HG03571 (cell line): ENCODE data around the gene CBARP.
"Not testable (repeated sequence)": the region's sequence is repeated elsewhere in the genome, so short reads cannot be mapped to it uniquely, and the experiment has no call there.

Experiments
- ATAC-seq: cut with Tn5 transposase; IDR thresholded peaks from one replicate; pipeline ENCODE4 v1.9.1; 2021; ENCODE audit not compliant: unreplicated experiment

Gene CBARP

GRCh38 chr19:1252821-1253513, 15.2 kb upstream of the CBARP start:
- ATAC-seq: no peak

DNA sequence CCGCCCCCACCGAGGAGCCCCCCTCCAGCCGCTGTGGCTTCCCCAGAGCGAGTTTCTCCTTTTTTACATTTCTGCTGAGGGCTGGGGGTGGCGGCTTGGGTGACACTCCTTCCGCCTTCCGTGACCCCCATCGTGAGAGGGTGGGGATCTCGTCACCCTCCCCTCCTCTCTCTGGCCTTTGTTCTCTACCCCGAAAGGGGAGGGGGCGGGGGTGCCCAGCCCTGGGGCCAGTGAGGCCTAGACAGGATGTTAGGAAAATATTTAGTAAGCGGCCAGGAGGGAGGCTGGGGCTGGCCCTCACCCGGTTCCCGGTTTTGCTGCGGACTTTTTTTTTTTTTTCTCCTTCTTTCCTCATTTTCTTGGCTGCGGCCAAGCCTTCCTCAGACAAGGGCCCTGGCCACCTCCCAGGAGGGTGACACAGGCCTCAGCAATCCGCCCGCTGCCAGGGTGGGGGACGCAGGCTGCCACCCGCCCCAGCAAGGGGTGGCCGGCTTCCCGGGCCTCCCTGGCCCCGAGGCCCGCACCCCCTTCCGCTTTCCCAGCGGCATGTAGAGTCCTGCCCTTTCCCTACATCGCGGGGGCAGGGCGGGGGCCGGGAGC, 14.5 kb upstream of the CBARP start:
- ATAC-seq: no peak

DNA sequence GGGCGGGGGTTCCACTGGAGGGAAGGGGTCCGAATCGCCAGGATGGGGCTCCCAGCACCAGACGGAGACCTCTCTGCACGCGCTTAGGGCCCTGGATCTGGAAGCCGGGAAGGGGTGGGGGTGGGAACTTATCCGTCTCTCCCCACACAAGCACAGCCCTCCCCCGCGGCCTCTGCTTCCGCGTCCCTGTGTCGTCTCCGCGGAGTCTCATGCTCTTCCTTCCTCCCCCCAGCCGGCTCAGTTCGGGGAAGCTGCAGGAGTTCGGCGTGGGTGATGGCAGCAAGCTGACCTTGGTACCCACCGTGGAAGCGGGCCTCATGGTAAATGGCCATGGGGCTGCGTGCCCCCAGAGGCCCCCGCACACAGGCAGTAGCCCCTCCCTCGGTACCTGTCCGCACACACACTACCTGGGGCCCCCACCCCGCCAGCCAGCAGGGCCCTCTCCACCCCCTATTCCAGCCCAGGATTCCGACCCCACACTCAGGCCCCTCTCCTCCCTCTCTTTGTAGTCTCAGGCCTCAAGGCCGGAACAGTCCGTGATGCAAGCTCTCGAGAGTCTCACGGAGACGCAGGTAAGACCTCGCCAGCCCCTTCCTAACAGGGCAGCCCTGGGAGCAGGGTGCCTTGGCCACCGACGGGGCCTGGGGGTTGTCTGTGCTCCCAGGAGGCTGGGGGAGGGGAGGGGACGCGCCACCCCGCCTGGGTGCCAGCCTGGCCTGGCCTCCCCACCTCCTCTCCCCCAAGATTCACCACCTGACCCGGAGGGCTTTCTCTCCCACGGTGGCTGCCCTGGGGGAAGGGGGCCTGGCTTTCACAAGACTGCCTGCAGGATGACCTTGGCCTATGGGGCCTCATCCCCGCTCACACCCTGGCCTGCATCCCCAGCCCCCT, 13.8 kb upstream of the CBARP start:
- ATAC-seq: no peak

DNA sequence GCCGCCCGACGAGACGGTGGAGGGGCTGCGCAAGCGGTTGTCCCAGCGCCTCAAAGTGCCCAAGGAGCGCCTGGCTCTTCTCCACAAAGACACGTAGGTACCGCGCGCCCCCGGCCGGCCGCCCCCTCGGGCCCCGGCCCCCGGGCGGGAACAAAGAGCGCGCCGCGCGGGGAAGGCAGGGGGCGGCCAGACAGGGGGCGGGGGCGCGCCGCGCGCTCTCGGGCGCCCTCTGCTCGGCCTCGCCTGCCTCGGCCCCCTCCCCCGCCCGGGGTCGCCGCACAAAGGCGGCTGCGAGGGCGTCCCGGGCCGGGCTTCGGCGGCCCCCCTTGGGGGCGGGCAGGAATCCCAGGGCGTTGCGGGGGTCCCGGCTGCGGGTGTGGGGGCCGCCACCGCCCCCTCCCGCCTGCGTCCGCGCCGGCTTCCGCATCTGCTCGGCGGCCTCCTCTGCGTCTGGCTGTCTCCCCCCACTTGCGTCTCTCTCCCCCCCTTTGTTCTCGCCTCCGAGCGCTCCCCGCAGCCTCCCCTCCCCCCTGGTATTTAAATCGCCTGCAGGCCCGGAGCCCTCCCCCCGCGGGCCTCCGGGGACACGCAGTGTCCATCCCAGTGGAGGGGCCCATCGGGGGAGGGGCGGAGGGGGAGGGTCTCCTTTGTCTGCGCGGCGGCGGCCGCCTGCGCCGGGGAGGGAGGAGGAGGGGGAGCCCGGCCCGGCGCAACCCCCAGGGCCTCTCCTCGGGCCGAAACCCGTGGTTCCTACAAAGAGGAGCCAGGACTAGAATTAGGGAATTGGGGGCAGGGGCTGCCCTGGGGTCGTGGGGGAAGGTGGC, 12.8 kb upstream of the CBARP start:
- ATAC-seq: no peak

GRCh38 chr19:1249990-1250436, 12.2 kb upstream of the CBARP start:
- no peak for ATAC-seq

- peak; percentile 43 for ATAC-seq
These were observed 11.6 kb upstream of the CBARP start for GRCh38 chr19:1249298-1249989.

DNA sequence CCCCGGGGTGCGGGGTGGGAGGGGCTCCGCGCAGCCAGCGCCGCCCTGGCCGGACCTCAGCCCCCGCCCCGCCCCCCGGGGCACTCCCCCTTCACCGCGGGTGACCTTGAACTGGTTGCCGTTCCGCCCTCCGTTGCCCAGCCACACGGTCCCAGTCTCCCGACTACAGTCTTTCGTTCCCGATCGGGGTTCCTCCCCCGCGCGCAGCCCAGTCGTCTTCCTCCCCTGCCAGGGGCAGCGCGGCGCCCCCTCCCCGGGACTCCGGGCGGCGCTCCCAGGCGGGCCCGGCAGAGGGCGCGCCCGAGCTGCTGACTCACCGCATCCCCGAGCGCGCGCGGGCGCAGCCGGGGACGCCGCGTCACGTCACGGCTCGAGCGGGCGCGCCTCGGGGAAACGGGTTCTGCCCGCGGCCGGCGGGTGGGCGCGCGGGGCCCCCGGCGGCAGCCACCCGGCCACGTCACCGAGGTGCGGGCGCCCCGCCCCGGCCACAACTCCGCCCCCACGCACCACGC, 11.0 kb upstream of the CBARP start:
- peak; percentile 20 for ATAC-seq

GRCh38 chr19:1248139-1248785, 10.5 kb upstream of the CBARP start, which contains the start of gene MIDN:
Gene MIDN (plus strand): TSS chr19:1248583. CDS start chr19:1250297, 1,714 bp downstream.
- ATAC-seq: peak; percentile 23

GRCh38 chr19:1247748-1248138, 9.9 kb upstream of the CBARP start:
- no peak for ATAC-seq

DNA sequence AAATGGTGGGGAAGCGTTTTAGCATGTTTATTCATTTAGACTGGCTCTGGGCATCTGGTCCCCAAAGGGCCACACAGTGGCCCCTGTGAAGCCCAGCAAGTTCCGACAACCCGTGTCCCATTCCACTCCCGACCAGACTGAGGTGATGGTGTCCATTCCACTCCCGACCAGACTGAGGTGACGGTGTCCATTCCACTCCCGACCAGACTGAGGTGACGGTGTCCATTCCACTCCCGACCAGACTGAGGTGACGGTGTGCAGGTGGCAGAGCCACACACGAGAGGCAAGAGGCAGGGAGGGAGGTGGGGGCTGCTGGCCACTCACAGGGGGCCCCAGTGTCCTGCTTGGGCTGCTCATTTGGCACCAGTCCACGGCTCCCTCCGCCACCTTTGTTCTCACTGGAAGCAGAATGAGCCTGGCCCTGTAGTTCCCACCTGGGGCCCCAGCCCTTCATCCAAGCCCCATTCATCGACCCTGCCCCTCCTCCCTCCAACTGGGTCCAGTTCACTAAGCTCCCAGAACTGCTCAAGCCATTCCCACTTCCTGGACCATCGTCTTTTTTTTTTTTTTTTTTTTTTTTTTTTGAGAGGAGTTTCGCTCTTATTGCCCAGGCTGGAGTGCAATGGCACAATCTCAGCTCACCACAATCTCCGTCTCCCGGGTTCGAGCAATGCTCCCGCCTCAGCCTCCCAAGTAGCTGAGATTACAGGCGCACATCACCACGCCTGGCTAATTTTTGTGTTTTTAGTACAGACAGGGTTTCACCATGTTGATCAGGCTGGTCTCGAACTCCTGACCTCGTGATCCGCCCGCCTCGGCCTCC, 8.7 kb upstream of the CBARP start:
- not testable (repeated sequence) for ATAC-seq

DNA sequence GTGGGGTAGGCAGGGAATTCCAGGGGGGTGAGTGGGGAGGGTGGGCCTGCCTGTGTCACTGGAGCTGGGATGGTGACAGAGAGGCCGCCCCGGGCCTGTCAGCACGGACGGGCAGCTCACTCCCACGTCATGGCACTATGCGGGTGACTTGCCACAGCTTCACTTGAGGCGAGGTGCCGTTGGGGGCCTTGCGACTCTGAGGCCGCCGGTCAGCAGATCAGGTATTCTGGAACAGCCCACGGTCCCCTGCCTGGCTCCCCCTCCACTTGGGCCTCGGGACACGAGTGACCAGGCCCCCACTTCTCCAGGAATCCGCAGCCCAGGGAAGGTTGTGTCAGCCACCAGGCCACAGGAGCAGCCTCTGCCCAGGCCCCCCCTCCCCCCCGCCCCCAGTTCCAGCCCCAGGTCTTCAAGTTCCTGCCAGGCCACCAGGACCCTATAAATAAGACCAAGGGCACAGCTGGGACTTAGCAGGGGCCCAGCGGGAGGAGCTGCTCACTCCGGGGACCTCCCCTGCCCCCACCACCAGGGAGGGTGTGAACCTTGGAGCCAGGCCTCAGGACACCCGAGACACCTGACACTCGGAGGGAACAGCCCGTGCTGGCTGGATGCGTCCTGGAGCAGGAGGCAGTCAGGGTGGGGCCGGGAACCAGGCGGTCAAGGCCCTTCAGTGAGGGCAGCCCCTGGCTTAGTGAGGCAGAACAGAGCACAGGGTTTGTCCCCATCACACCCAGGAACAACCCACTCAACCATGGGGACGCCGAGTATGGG, 7.9 kb upstream of the CBARP start:
- ATAC-seq: no peak

- ATAC-seq: no peak
These were observed 7.1 kb upstream of the CBARP start for GRCh38 chr19:1244693-1245451.

- no peak for ATAC-seq
These were observed 6.2 kb upstream of the CBARP start for GRCh38 chr19:1243768-1244692.

DNA sequence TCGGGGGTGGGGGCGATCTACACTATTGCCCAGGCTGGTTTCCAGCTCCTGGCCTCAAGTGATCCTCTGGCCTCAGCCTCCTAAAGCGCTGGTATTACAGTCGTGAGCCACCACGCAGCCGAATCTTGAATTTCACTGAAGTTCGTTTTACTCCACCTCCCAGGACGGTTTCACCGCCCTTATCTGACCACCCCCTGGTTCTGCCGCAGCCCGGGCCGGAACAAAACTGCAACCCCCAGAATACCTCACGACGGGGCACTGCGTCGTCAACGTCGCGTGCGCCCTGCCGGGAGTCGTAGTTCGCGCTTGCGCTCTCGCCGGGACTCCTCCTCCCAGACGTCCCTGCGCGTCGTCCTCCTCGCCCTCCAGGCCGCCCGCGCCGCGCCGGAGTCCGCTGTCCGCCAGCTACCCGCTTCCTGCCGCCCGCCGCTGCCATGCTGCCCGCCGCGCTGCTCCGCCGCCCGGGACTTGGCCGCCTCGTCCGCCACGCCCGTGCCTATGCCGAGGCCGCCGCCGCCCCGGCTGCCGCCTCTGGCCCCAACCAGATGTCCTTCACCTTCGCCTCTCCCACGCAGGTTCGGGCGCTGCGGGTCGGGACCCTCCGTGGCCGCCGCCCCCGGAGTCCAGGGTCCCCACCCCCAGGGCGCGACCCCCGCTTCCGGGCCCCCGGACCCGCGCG, 3.8 kb upstream of the CBARP start, which contains the start of gene ATP5F1D:
ATP5F1D (plus strand) TSS at position 335 of the 679 bp plus-strand sequence; CDS start at position 435, 100 bp downstream.
- peak; percentile 49 for ATAC-seq

- no peak for ATAC-seq
These were observed 3.1 kb upstream of the CBARP start for GRCh38 chr19:1240925-1241324.
